Peyer's patch (tissue), 4 donors: ENCODE measurements around the gene SCRN2.

Experiments used
- POLR2A ChIP-seq, 2 donors: fragments of 450-650 bp; IDR thresholded peaks; one replicate each; pipeline ENCODE4 v1.5.1; 2017; ENCODE audit warnings: antibody characterized with exemption in 2 of 2, mild to moderate bottlenecking in 2 of 2, moderate library complexity in 2 of 2
- TF ChIP-seq, protein P1 (sequence below), 6 experiments: fragments of 450-650 bp in 4 of 6; fragments of 200-600 bp in 2 of 6; sonication (generic) in 1 of 6; IDR thresholded peaks; one replicate each; pipeline ENCODE4 v1.5.1; 2017 to 2019; ENCODE audit warnings: antibody characterized with exemption in 6 of 6, mild to moderate bottlenecking in 3 of 6, moderate library complexity in 1 of 6

DNA sequence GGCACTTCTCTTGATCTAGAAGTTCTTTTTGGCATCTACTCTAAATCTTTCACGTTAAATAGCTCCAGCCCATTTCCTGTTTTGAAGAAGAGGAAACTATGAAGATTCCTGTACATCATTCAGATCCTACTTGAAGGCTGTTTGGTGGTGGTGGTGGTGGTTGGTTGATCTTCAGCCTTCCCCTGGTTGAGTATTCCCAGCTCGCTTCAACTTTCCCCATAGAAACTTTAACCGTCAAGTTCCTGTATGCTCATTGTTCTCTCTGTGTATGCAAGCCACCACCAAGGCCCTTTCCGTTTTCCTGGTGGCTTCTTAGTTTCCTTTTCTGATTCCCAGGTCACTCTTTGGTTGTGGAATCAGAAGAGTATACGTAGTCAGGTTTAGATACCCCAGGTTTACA, 6.3 kb downstream of the SCRN2 start:
- TF ChIP-seq, protein P1, sequence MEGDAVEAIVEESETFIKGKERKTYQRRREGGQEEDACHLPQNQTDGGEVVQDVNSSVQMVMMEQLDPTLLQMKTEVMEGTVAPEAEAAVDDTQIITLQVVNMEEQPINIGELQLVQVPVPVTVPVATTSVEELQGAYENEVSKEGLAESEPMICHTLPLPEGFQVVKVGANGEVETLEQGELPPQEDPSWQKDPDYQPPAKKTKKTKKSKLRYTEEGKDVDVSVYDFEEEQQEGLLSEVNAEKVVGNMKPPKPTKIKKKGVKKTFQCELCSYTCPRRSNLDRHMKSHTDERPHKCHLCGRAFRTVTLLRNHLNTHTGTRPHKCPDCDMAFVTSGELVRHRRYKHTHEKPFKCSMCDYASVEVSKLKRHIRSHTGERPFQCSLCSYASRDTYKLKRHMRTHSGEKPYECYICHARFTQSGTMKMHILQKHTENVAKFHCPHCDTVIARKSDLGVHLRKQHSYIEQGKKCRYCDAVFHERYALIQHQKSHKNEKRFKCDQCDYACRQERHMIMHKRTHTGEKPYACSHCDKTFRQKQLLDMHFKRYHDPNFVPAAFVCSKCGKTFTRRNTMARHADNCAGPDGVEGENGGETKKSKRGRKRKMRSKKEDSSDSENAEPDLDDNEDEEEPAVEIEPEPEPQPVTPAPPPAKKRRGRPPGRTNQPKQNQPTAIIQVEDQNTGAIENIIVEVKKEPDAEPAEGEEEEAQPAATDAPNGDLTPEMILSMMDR (IDR thresholded peaks at IDR 0.05), result no peak
- TF ChIP-seq POLR2A (IDR thresholded peaks at IDR 0.05), result no peak
